Effector CD4-positive, alpha-beta T cell (primary cell): ENCODE data around the gene C6orf89.

Experiments used
- DNase-seq: peaks from one replicate; pipeline ENCODE4 v3.0.0-alpha.2; 2020

The C6orf89 gene

GRCh38 chr6:36970892-36971842 lies 85.4 kb downstream of the C6orf89 start:
- no peak for DNase-seq

- DNase-seq = no peak
Measured at GRCh38 chr6:36971921-36972673, 86.3 kb downstream of the C6orf89 start.

GRCh38 chr6:36973190-36973589 lies 87.4 kb downstream of the C6orf89 start:
- no peak for DNase-seq

GRCh38 chr6:36973647-36974046 lies 87.9 kb downstream of the C6orf89 start:
- DNase-seq = no peak

- DNase-seq = no peak
Measured at GRCh38 chr6:36975231-36976006, 89.7 kb downstream of the C6orf89 start.

GRCh38 chr6:36976007-36976264 lies 90.2 kb downstream of the C6orf89 start:
- no peak for DNase-seq

- DNase-seq = no peak
Measured at GRCh38 chr6:36976509-36976908, 90.8 kb downstream of the C6orf89 start.

GRCh38 chr6:36976931-36977330 lies 91.2 kb downstream of the C6orf89 start:
- no peak for DNase-seq

GRCh38 chr6:36977470-36977941 lies 91.8 kb downstream of the C6orf89 start:
- DNase-seq = no peak
